Ascending aorta (tissue), 2 donors: ENCODE measurements around the gene DUSP1. TPM values are rescaled to one million over a fixed set of nuclear protein-coding genes. Genes with fewer than 3 reads are reported as not detected.

ENCODE experiments used
- DNase-seq, 2 donors: peaks; one replicate each; pipeline ENCODE4 v3.0.0-alpha.2; 2019; ENCODE audit warnings: low spot score in 2 of 2
- H3K27ac ChIP-seq, 2 donors: fragments of 200-600 bp; sonication (generic); one replicate each; pipeline ENCODE4 v1.5.1; 2016 to 2017; ENCODE audit warnings: mild to moderate bottlenecking in 1 of 2
- H3K27me3 ChIP-seq: fragments of 200-600 bp; sonication (generic); one replicate; pipeline ENCODE4 v1.5.1; 2017
- H3K36me3 ChIP-seq, 2 donors: fragments of 200-600 bp; sonication (generic); one replicate each; pipeline ENCODE4 v1.5.1; 2016
- H3K4me1 ChIP-seq, 2 donors: fragments of 200-600 bp; sonication (generic); one replicate each; pipeline ENCODE4 v1.5.1; 2016 to 2017; ENCODE audit warnings: mild to moderate bottlenecking in 1 of 2
- H3K4me3 ChIP-seq, 2 donors: fragments of 200-600 bp; sonication (generic); one replicate each; pipeline ENCODE4 v1.5.1; 2016 to 2017; ENCODE audit warnings: mild to moderate bottlenecking in 1 of 2
- H3K9me3 ChIP-seq, 2 donors: fragments of 200-600 bp; sonication (generic); one replicate each; pipeline ENCODE4 v1.5.1; 2016
- CTCF ChIP-seq, 3 experiments: fragments of 200-600 bp in 2 of 3; fragments of 450-650 bp in 1 of 3; sonication (generic) in 2 of 3; IDR thresholded peaks; one replicate each; pipeline ENCODE4 v1.5.1; 2016 to 2019; ENCODE audit warnings: antibody characterized with exemption in 3 of 3, mild to moderate bottlenecking in 1 of 3, moderate library complexity in 1 of 3
- intact Hi-C: fragments of 100-400 bp; cut with DNase I; formaldehyde crosslinking; loops from one replicate; pipeline ENCODE4 v1.15.1; 2023
- total RNA-seq: library from RNA; depleted of rRNA; stranded (reverse); fragments of >200 nt; gene quantifications from one replicate; pipeline ENCODE4 v1.1.0, GENCODE V29; 2016

DUSP1 gene
- total RNA-seq, 1 donor from 2014 or later = 3,919 TPM

GRCh38 chr5:172748341-172748843, 22.6 kb downstream of the DUSP1 start:
- DNase-seq = peak in 1 of 2 donors; percentile 96
- no peaks in the 10 kb centered on the region for H3K27me3 ChIP-seq
- peak overlapping the region; percentile 81 to 97 for H3K27ac ChIP-seq
- peak overlapping the region in 1 of 2 donors; percentile 6 for H3K4me3 ChIP-seq
- intact Hi-C loops = loop anchor here (1.0 to 2.0 kb wide), 3 partner anchors 8 to 26 kb away; no protein-coding TSS in a partner anchor
- H3K9me3 ChIP-seq = no peaks in the 10 kb centered on the region
- H3K36me3 ChIP-seq = no peaks in the 10 kb centered on the region
- peaks cover 18 to 44% of the 10 kb centered on the region in 2 donors for H3K4me1 ChIP-seq
- no peak for TF ChIP-seq CTCF (IDR thresholded peaks at IDR 0.05)

GRCh38 chr5:172747471-172747870, 23.5 kb downstream of the DUSP1 start:
- TF ChIP-seq CTCF (IDR thresholded peaks at IDR 0.05) = no peak
- Histone ChIP-seq H3K9me3 (no peaks in the 10 kb centered on the region), H3K27me3 (no peaks in the 10 kb centered on the region), H3K27ac (peak overlapping the region; percentile 81 to 97), H3K4me3 (no peak overlapping the region), H3K4me1 (peaks cover 18 to 47% of the 10 kb centered on the region in 2 donors), H3K36me3 (no peaks in the 10 kb centered on the region)
- DNase-seq = no peak
- intact Hi-C loops = no loop called here

- Histone ChIP-seq H3K4me3 (no peak overlapping the region), H3K27me3 (no peaks in the 10 kb centered on the region), H3K4me1 (peaks cover 21 to 54% of the 10 kb centered on the region in 2 donors), H3K9me3 (no peaks in the 10 kb centered on the region), H3K36me3 (no peaks in the 10 kb centered on the region), H3K27ac (peak overlapping the region; percentile 81 to 97)
- intact Hi-C loops = no loop called here
- no peak for TF ChIP-seq CTCF (IDR thresholded peaks at IDR 0.05)
- no peak for DNase-seq
Observed at GRCh38 chr5:172746725-172747124, 24.3 kb downstream of the DUSP1 start.

GRCh38 chr5:172745838-172746237, 25.2 kb downstream of the DUSP1 start:
- Histone ChIP-seq H3K9me3 (no peaks in the 10 kb centered on the region), H3K36me3 (no peaks in the 10 kb centered on the region), H3K4me1 (peaks cover 21 to 57% of the 10 kb centered on the region in 2 donors), H3K27me3 (no peaks in the 10 kb centered on the region), H3K4me3 (no peak overlapping the region), H3K27ac (peak overlapping the region; percentile 81 to 97)
- TF ChIP-seq CTCF (IDR thresholded peaks at IDR 0.05) = no peak
- no peak for DNase-seq
- intact Hi-C loops = no loop called here

GRCh38 chr5:172745406-172745805, 25.6 kb downstream of the DUSP1 start:
- intact Hi-C loops = no loop called here
- DNase-seq = no peak

More at GRCh38 chr5:172745406-172745805, 25.6 kb downstream of the DUSP1 start:
- Histone ChIP-seq H3K36me3 (no peaks in the 10 kb centered on the region), H3K4me1 (peaks cover 18 to 56% of the 10 kb centered on the region in 2 donors), H3K27me3 (no peaks in the 10 kb centered on the region), H3K27ac (peak overlapping the region; percentile 81 to 97), H3K9me3 (no peaks in the 10 kb centered on the region), H3K4me3 (no peak overlapping the region)
- no peak for TF ChIP-seq CTCF (IDR thresholded peaks at IDR 0.05)
